Measurements from ENCODE around the gene ATP2B1. TPM values are rescaled to one million over a fixed set of nuclear protein-coding genes. Genes with fewer than 3 reads are reported as not detected.

The ATP2B1 gene
- total and polyA plus RNA-seq, 2 donors (not counting 1 experiment from before 2014, with no cell fraction given) = 26.1 to 238 TPM

GRCh38 chr12:89717759-89718523, 9.3 kb upstream of the ATP2B1 start:
- no peak for DNase-seq
- 100% methylated on average over 1 of the region's 2 CpGs for WGBS (ENCODE audit: insufficient coverage)
- peaks cover 20 to 28% of the 10 kb centered on the region in 2 donors for H3K4me1 ChIP-seq (ENCODE audit: control insufficient read depth in 2 of 2, insufficient read depth in 2 of 2, low read length in 2 of 2)
- H3K36me3 ChIP-seq (replicated peaks in 1 of 2; ENCODE audit: control extremely low read depth in 1 of 2, control insufficient read depth in 1 of 2, extremely low read depth in 1 of 2, insufficient read depth in 2 of 2, low read length in 1 of 2) = peaks cover 1 to 7% of the 10 kb centered on the region in 2 experiments
- no peak overlapping the region for H3K4me3 ChIP-seq (ENCODE audit: control extremely low read depth in 1 of 5, extremely low read depth in 1 of 5, insufficient read depth in 1 of 5, low read depth in 2 of 5, low read length in 4 of 5)
- Mint-ChIP-seq H3K4me1 (peaks cover 38% of the 10 kb centered on the region), H3K4me3 (no peak overlapping the region), H3K9me3 (ENCODE audit: insufficient read depth) (peaks cover 12% of the 10 kb centered on the region), H3K27ac (peak overlapping the region; percentile 8), H3K27me3 (no peaks in the 10 kb centered on the region)
- no peak overlapping the region for H2AFZ ChIP-seq (ENCODE audit: insufficient read depth, low read depth, low read length, poor library complexity, severe bottlenecking)
- intact Hi-C loops (cut with micrococcal nuclease) = no loop called here
- CTCF ChIA-PET = no interaction called here
- no peak for TF ChIP-seq CTCF (IDR thresholded peaks at IDR 0.05)
- TF ChIP-seq EZH2 (IDR thresholded peaks at IDR 0.05; ENCODE audit: borderline replicate concordance, insufficient read depth, low read depth, low read length, poor library complexity, severe bottlenecking) = no peak
- POLR2A ChIA-PET = interaction anchor here (0.6 to 0.9 kb wide), 2 partner anchors 10 to 327 kb away, joined by 5 to 6 read pairs; no protein-coding TSS in a partner anchor
- no peak overlapping the region for H3K27ac ChIP-seq (ENCODE audit: low read length in 2 of 2)
- H4K20me1 ChIP-seq (ENCODE audit: control insufficient read depth, insufficient read depth, low read length, poor library complexity, severe bottlenecking) = no peaks in the 10 kb centered on the region
- no peaks in the 10 kb centered on the region for H3K27me3 ChIP-seq (replicated peaks in 1 of 4; ENCODE audit: control extremely low read depth in 1 of 4, control insufficient read depth in 3 of 4, insufficient read depth in 4 of 4, low read length in 3 of 4)
- no peak for ATAC-seq (ENCODE audit: low read depth)
- no peak overlapping the region for H3K9ac ChIP-seq (ENCODE audit: low read length)
- peaks cover 7% of the 10 kb centered on the region for H3K79me2 ChIP-seq (ENCODE audit: control insufficient read depth, insufficient read depth, low read length)
- H3K4me2 ChIP-seq (replicated peaks; ENCODE audit: low read depth, low read length, poor library complexity, severe bottlenecking) = no peak overlapping the region
- H3K9me3 ChIP-seq (ENCODE audit: control extremely low read depth in 1 of 3, control insufficient read depth in 2 of 3, insufficient read depth in 1 of 3, low read length in 2 of 3) = peaks cover 0 to 12% (median 11%) of the 10 kb centered on the region in 3 donors

DNA sequence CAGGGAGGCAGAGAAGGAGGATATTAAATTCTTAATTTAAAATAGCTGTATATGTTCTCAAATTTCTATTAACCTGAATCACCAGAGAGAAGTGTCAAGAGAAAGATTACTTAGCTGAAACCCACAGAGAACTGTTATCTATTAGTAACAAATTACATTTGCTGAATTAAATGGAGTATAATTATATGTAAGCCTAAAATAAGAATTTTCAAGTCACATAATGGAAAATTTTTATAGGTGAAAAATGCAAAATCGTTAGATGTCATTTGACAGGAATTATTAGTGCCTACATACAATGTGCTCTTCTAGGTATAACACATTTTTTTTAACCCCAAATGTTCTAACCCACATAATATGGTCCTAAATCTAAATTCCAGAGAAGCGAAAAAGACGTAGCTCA, 4.1 kb upstream of the ATP2B1 start:
- Histone ChIP-seq H3K4me3 (ENCODE audit: control extremely low read depth in 1 of 5, extremely low read depth in 1 of 5, insufficient read depth in 1 of 5, low read depth in 2 of 5, low read length in 4 of 5) (no peak overlapping the region), H3K9me3 (ENCODE audit: control extremely low read depth in 1 of 3, control insufficient read depth in 2 of 3, insufficient read depth in 1 of 3, low read length in 2 of 3) (peaks cover 0 to 12% (median 11%) of the 10 kb centered on the region in 3 donors), H3K36me3 (replicated peaks in 1 of 2; ENCODE audit: control extremely low read depth in 1 of 2, control insufficient read depth in 1 of 2, extremely low read depth in 1 of 2, insufficient read depth in 2 of 2, low read length in 1 of 2) (no peaks in the 10 kb centered on the region), H3K27me3 (replicated peaks in 1 of 4; ENCODE audit: control extremely low read depth in 1 of 4, control insufficient read depth in 3 of 4, insufficient read depth in 4 of 4, low read length in 3 of 4) (no peaks in the 10 kb centered on the region), H4K20me1 (ENCODE audit: control insufficient read depth, insufficient read depth, low read length, poor library complexity, severe bottlenecking) (peaks cover 9% of the 10 kb centered on the region), H3K4me1 (ENCODE audit: control insufficient read depth in 2 of 2, insufficient read depth in 2 of 2, low read length in 2 of 2) (peaks cover 3 to 5% of the 10 kb centered on the region in 2 donors), H3K79me2 (ENCODE audit: control insufficient read depth, insufficient read depth, low read length) (peaks cover 17% of the 10 kb centered on the region), H3K9ac (ENCODE audit: low read length) (no peak overlapping the region), H3K4me2 (replicated peaks; ENCODE audit: low read depth, low read length, poor library complexity, severe bottlenecking) (no peak overlapping the region), H2AFZ (ENCODE audit: insufficient read depth, low read depth, low read length, poor library complexity, severe bottlenecking) (no peak overlapping the region), H3K27ac (ENCODE audit: low read length in 2 of 2) (no peak overlapping the region)
- intact Hi-C loops (cut with micrococcal nuclease) = no loop called here
- H3K27me3 Mint-ChIP-seq = no peaks in the 10 kb centered on the region
- H3K9me3 Mint-ChIP-seq (ENCODE audit: insufficient read depth) = peaks cover 12% of the 10 kb centered on the region
- H3K4me1 Mint-ChIP-seq = peaks cover 7% of the 10 kb centered on the region
- no peak overlapping the region for H3K4me3 Mint-ChIP-seq
- ATAC-seq (ENCODE audit: low read depth) = no peak
- POLR2A ChIA-PET = no interaction called here
- CTCF ChIA-PET = interaction anchor here (1.1 kb wide), 1 partner anchor 213 kb away, joined by 3 read pairs; no protein-coding TSS in a partner anchor
- no CpG with 5 or more reads among the region's 3 CpGs for WGBS (ENCODE audit: insufficient coverage)
- no peak overlapping the region for H3K27ac Mint-ChIP-seq
- no peak for DNase-seq
- TF ChIP-seq CTCF (IDR thresholded peaks at IDR 0.05) (no peak), EZH2 (IDR thresholded peaks at IDR 0.05; ENCODE audit: borderline replicate concordance, insufficient read depth, low read depth, low read length, poor library complexity, severe bottlenecking) (no peak)
